Liver (tissue), 9 donors: ENCODE measurements around the gene IFNA16. TPM values are rescaled to one million over a fixed set of nuclear protein-coding genes. Genes with fewer than 3 reads are reported as not detected.
"Not testable (repeated sequence)": the region's sequence is repeated elsewhere in the genome, so short reads cannot be mapped to it uniquely, and the experiment has no call there.

Experiments
- DNase-seq: peaks from one replicate; pipeline ENCODE4 v3.0.0-alpha.2; 2017; ENCODE audit warnings: low spot score
- H3K27ac ChIP-seq, 2 donors: one replicate each; pipeline ENCODE4 v1.7.0; 2013; ENCODE audit warnings: inconsistent platforms in 2 of 2, low read length in 2 of 2, control low read depth in 1 of 2, low read depth in 1 of 2, mild to moderate bottlenecking in 1 of 2
- H3K27me3 ChIP-seq, 4 donors: one replicate each; pipeline versions ENCODE4 v1.6.1 to v1.7.0; 2013; ENCODE audit warnings: low read length in 3 of 4, inconsistent platforms in 1 of 4, mild to moderate bottlenecking in 1 of 4, moderate library complexity in 1 of 4; ENCODE audit not compliant: control insufficient read depth in 4 of 4, insufficient read depth in 4 of 4
- H3K36me3 ChIP-seq, 4 donors: one replicate each; pipeline versions ENCODE4 v1.6.1 to v1.7.0; 2013; ENCODE audit warnings: low read length in 3 of 4, mild to moderate bottlenecking in 3 of 4, low read depth in 1 of 4, moderate library complexity in 1 of 4; ENCODE audit not compliant: control insufficient read depth in 4 of 4, insufficient read depth in 3 of 4
- H3K4me1 ChIP-seq, 4 donors: one replicate each; pipeline versions ENCODE4 v1.6.1 to v1.7.0; 2013; ENCODE audit warnings: low read length in 3 of 4, mild to moderate bottlenecking in 3 of 4, moderate library complexity in 1 of 4; ENCODE audit not compliant: control insufficient read depth in 4 of 4, insufficient read depth in 4 of 4
- H3K4me3 ChIP-seq, 3 donors: one replicate each; pipeline versions ENCODE4 v1.6.1 to v1.7.0; 2013; ENCODE audit warnings: low read length in 3 of 3, control low read depth in 1 of 3, low read depth in 1 of 3, mild to moderate bottlenecking in 1 of 3
- H3K9ac ChIP-seq, 2 donors: one replicate each; pipeline ENCODE4 v1.7.0; 2013; ENCODE audit warnings: low read length in 2 of 2, mild to moderate bottlenecking in 2 of 2, moderate library complexity in 2 of 2, control low read depth in 1 of 2, low read depth in 1 of 2
- H3K9me3 ChIP-seq, 4 donors: one replicate each; pipeline versions ENCODE4 v1.6.1 to v1.7.0; 2013; ENCODE audit warnings: low read length in 3 of 4; ENCODE audit not compliant: control insufficient read depth in 4 of 4
- HNF4A ChIP-seq, 2 donors: conservative IDR thresholded peaks; 2 replicates each; pipeline ENCODE4 v1.6.1; 2016; ENCODE audit warnings: antibody characterized with exemption in 2 of 2, mild to moderate bottlenecking in 2 of 2
- HNF4G ChIP-seq: IDR thresholded peaks from 2 replicates; pipeline ENCODE4 v1.6.1; 2016; ENCODE audit warnings: antibody characterized with exemption
- NR2F2 ChIP-seq: IDR thresholded peaks from 2 replicates; pipeline ENCODE4 v1.6.1; 2016; ENCODE audit warnings: antibody characterized with exemption
- RAD21 ChIP-seq, 2 donors: IDR thresholded peaks; 2 replicates each; pipeline ENCODE4 v1.6.1; 2016; ENCODE audit warnings: antibody characterized with exemption in 2 of 2, mild to moderate bottlenecking in 2 of 2
- SP1 ChIP-seq: IDR thresholded peaks from 2 replicates; pipeline ENCODE4 v1.6.1; 2018; ENCODE audit warnings: antibody characterized with exemption, mild to moderate bottlenecking
- WGBS: extraction: QIAGEN DNeasy Blood & Tissue Kit; methylation state at CpG from one replicate; pipeline ENCODE4 v1.1.7; 2013; 5-methylcytosine and 5-hydroxymethylcytosine counted together
- polyA plus RNA-seq, 2 donors: library from polyadenylated mRNA; stranded (reverse) in 1 of 2; unstranded in 1 of 2; fragments of 200-250 nt in 1 of 2; fragments of >200 nt in 1 of 2; fragmentation: Nextera tagmentation in 1 of 2; extraction: Ambion mirVana in 1 of 2; gene quantifications; one replicate each; pipeline versions ENCODE4 v1.2.1 to v1.2.3, GENCODE V29; 2013 to 2015
- total RNA-seq, 2 donors: library from RNA; depleted of rRNA; stranded (reverse); fragments of >200 nt; gene quantifications; one replicate each; pipeline ENCODE4 v1.2.3, GENCODE V29; 2014
- TF ChIP-seq, protein P1 (sequence below): fragments of 150-350 bp; IDR thresholded peaks from 2 replicates; pipeline ENCODE4 v1.5.1; 2017; ENCODE audit warnings: improper control_type of control experiment, low read depth, low read length; ENCODE audit not compliant: missing input control
- TF ChIP-seq, protein P2 (sequence below): IDR thresholded peaks from 2 replicates; pipeline ENCODE4 v1.6.1; 2016; ENCODE audit warnings: antibody characterized with exemption
- donor health status: healthy.
- donor health status: healthy.
- donor health status: healthy.
- donor health status: healthy.
- donor health status: healthy.

IFNA16 gene
- total and polyA plus RNA-seq, 4 donors: not detected

DNA sequence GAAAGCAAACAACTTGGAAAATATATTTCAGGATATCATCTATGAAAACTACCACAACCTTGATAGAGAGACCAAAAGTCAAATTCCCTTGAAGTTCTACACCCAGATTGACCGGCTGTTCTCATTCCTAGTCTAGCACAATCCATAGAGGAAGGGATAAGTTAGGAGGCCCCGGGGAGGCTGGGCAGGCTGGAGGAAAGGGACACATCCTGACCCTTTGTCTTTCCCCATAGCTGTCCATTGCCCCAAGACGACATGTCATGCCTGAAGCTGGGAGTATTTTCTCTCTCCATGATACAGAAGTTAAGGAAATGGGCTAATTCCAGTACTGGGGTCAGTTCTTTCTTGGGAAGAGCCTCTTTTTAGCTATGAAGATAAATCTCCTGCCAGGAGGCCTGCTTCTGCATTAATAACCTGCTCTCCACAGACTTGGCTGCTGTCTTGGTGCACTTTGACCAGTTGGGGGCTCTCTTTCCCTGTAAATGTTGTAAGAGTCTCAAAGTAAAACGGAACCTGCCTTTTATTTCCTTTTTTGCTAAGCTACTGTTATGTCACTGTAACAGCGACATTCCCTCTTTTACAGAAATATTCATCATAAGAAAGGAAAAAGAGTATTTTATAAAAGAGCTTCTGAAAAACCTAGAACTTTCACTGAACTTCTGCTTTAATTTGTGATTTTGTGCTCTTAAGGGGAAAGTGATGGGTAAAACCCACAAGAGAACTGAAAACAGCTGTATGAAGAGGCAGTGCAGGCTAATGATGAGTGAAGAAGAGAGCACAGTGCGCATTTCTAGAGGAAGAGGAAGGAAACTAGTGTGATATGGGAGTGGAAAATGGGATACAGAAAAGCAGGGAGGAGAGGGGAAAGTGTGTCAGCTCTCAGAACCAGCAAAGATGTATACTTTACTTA lies 22.0 kb downstream of the IFNA16 start:
- H3K36me3 ChIP-seq, H3K27me3 ChIP-seq, H3K4me3 ChIP-seq, H3K4me1 ChIP-seq, H3K27ac ChIP-seq, H3K9ac ChIP-seq, DNase-seq, H3K9me3 ChIP-seq: not testable (repeated sequence)
- 32% methylated on average over 6 of the region's 6 CpGs for WGBS
- peak in 1 of 2 donors; percentile 28 for TF ChIP-seq HNF4A (conservative IDR thresholded peaks at IDR 0.05)
- TF ChIP-seq, protein P1, sequence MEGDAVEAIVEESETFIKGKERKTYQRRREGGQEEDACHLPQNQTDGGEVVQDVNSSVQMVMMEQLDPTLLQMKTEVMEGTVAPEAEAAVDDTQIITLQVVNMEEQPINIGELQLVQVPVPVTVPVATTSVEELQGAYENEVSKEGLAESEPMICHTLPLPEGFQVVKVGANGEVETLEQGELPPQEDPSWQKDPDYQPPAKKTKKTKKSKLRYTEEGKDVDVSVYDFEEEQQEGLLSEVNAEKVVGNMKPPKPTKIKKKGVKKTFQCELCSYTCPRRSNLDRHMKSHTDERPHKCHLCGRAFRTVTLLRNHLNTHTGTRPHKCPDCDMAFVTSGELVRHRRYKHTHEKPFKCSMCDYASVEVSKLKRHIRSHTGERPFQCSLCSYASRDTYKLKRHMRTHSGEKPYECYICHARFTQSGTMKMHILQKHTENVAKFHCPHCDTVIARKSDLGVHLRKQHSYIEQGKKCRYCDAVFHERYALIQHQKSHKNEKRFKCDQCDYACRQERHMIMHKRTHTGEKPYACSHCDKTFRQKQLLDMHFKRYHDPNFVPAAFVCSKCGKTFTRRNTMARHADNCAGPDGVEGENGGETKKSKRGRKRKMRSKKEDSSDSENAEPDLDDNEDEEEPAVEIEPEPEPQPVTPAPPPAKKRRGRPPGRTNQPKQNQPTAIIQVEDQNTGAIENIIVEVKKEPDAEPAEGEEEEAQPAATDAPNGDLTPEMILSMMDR: peak; percentile 25
- TF ChIP-seq RAD21 (IDR thresholded peaks at IDR 0.05): peak; percentile 41 to 45

- not testable (repeated sequence) for H3K27ac ChIP-seq, H3K36me3 ChIP-seq, H3K4me1 ChIP-seq, H3K4me3 ChIP-seq, H3K27me3 ChIP-seq, DNase-seq, H3K9me3 ChIP-seq, H3K9ac ChIP-seq
- 82% methylated on average over 3 of the region's 3 CpGs for whole genome bisulfite sequencing
Observed at GRCh38 chr9:21187487-21187886, 29.6 kb downstream of the IFNA16 start, which contains the start of gene IFNA4. TSS of gene IFNA4 (minus strand) at chr9:21187587. CDS start at chr9:21187531, 56 bp downstream.

DNA sequence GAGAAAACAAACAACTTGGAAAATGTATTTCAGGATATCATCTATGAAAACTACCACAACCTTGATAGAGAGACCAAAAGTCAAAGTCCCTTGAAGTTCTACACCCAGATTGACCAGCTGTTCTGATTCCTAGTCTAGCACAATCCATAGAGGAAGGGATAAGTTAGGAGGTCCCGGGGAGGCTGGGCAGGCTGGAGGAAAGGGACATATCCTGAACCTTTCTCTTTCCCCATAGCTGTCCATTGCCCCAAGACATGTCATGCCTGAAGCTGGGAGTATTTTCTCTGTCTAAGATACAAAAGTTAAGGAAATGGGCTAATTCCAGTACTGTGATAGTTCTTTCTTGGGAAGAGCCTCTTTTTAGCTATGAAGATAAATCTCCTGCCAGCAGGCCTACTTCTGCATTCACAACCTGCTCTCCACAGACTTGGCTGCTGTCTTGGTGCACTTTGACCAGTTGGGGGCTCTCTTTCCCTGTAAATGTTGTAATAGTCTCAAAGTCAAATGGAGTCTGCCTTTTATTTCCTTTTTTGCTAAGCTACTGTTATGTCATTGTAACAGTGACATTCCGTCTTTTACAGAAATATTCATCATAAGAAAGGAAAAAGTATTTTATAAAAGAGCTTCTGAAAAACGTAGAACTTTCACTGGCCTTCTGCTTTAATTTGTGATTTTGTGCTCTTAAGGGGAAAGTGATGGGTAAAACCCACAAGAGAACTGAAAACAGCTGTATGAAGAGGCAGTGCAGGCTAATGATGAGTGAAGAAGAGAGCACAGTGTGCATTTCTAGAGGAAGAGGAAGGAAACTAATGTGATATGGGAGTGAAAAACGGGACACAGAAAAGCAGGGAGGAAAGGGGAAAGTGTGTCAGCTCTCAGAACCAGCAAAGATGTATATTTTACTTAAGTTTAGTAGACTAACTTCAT lies 34.0 kb downstream of the IFNA16 start:
- H3K36me3 ChIP-seq, H3K4me3 ChIP-seq, H3K9ac ChIP-seq, H3K27ac ChIP-seq, DNase-seq, H3K27me3 ChIP-seq, H3K4me1 ChIP-seq, H3K9me3 ChIP-seq: not testable (repeated sequence)
- WGBS: 35% methylated on average over 4 of the region's 4 CpGs
- peak; percentile 16 to 24 for TF ChIP-seq RAD21 (IDR thresholded peaks at IDR 0.05)
- TF ChIP-seq, protein P1: peak; percentile 14

DNA sequence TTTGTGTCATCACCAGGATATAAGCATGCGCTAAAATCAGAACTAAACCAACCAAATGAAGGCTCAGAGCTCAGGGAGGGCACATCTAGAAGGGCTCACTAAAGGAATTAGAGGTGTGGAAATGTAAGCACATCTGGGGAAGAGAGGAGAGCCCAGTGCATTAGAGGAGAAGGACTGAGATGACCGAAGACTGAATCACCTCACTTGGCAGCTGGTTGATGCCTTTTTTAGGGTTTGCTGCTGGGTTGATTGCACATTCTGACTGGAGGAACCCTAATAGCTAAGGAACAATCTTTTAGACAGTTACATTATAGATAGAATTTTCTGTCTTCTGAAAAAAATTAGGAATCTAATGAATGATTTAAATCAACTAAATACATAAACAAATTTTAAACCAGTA lies 42.4 kb downstream of the IFNA16 start:
- Histone ChIP-seq H3K27ac (no peak overlapping the region), H3K4me3 (no peak overlapping the region), H3K4me1 (no peaks in the 10 kb centered on the region), H3K9me3 (no peaks in the 10 kb centered on the region), H3K9ac (no peak overlapping the region), H3K36me3 (no peaks in the 10 kb centered on the region), H3K27me3 (no peaks in the 10 kb centered on the region)
- TF ChIP-seq SP1: no peak
- TF ChIP-seq RAD21 (IDR thresholded peaks at IDR 0.05): no peak
- no peak for TF ChIP-seq HNF4G
- no peak for TF ChIP-seq NR2F2
- TF ChIP-seq, protein P2, sequence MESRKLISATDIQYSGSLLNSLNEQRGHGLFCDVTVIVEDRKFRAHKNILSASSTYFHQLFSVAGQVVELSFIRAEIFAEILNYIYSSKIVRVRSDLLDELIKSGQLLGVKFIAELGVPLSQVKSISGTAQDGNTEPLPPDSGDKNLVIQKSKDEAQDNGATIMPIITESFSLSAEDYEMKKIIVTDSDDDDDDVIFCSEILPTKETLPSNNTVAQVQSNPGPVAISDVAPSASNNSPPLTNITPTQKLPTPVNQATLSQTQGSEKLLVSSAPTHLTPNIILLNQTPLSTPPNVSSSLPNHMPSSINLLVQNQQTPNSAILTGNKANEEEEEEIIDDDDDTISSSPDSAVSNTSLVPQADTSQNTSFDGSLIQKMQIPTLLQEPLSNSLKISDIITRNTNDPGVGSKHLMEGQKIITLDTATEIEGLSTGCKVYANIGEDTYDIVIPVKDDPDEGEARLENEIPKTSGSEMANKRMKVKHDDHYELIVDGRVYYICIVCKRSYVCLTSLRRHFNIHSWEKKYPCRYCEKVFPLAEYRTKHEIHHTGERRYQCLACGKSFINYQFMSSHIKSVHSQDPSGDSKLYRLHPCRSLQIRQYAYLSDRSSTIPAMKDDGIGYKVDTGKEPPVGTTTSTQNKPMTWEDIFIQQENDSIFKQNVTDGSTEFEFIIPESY: no peak
- TF ChIP-seq HNF4A (conservative IDR thresholded peaks at IDR 0.05): no peak
- TF ChIP-seq, protein P1: no peak
- whole genome bisulfite sequencing: 81% methylated on average over 2 of the region's 2 CpGs
- no peak for DNase-seq
